Measurements from ENCODE around the gene TTC39B.

TTC39B gene

GRCh38 chr9:15116130-15116580, 190.9 kb downstream of the TTC39B start:
- no peak for DNase-seq

GRCh38 chr9:15115702-15116101, 191.3 kb downstream of the TTC39B start:
- no peak for DNase-seq

GRCh38 chr9:15115041-15115440, 192.0 kb downstream of the TTC39B start:
- DNase-seq, result no peak
